ENCODE results near the gene ADCY5. TPM values are rescaled to one million over a fixed set of nuclear protein-coding genes. Genes with fewer than 3 reads are reported as not detected.
"Not testable (repeated sequence)": the region's sequence is repeated elsewhere in the genome, so short reads cannot be mapped to it uniquely, and the experiment has no call there.

ADCY5 gene
- total RNA-seq, 1 donor from 2014 or later, result not detected

DNA sequence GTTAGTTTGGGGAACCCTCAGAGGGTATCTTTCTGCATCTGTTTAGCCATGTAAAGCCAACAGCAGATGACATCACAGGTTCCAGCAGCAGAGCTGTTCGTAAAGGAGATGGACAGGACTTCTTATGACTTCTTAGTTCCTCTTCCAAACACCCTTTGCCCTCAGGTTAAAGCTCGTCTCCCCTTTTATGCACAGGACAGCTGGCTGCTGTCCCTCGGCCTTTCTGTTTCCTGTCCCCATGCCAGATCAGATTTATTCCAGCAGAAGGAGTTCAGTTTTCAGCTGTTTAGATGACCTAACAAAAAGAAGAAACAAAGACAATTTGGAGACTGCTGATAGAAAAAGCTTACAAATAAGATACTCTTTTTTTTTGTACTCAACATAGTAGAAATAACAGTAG is 202.0 kb downstream of the ADCY5 start:
- FAIRE-seq (no peak), DNase-seq (ENCODE audit: low read depth) (no peak)
- TF ChIP-seq, protein P1, sequence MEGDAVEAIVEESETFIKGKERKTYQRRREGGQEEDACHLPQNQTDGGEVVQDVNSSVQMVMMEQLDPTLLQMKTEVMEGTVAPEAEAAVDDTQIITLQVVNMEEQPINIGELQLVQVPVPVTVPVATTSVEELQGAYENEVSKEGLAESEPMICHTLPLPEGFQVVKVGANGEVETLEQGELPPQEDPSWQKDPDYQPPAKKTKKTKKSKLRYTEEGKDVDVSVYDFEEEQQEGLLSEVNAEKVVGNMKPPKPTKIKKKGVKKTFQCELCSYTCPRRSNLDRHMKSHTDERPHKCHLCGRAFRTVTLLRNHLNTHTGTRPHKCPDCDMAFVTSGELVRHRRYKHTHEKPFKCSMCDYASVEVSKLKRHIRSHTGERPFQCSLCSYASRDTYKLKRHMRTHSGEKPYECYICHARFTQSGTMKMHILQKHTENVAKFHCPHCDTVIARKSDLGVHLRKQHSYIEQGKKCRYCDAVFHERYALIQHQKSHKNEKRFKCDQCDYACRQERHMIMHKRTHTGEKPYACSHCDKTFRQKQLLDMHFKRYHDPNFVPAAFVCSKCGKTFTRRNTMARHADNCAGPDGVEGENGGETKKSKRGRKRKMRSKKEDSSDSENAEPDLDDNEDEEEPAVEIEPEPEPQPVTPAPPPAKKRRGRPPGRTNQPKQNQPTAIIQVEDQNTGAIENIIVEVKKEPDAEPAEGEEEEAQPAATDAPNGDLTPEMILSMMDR (IDR thresholded peaks at IDR 0.05; ENCODE audit: insufficient read depth, low read length, severe bottlenecking), result no peak
- no peaks in the 10 kb centered on the region for H3K36me3 ChIP-seq (ENCODE audit: control insufficient read depth, insufficient read depth, low read length)
- no peak overlapping the region for H3K4me3 ChIP-seq (ENCODE audit: low read depth, low read length)
- H3K27me3 ChIP-seq (ENCODE audit: control insufficient read depth, insufficient read depth, low read length), result no peaks in the 10 kb centered on the region

DNA sequence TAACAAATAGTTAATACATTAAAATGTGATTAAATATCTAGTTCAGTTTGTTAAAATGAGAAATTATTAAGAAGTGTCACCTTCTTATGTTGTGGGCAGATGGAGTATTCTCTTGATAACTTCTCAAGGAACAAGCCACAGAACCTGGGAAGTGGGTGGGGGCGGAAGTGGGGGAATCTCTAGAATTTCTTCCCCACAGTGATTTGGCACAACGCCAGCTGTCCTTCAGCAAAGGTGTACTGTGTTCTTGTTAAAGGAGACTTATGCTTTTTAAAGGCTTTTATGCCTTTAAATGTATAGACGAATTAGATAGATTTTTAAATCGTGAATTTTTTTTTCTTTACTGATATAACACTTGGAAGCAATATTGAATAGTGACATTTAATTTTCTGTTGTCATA is 204.8 kb downstream of the ADCY5 start:
- TF ChIP-seq, protein P1 (IDR thresholded peaks at IDR 0.05; ENCODE audit: insufficient read depth, low read length, severe bottlenecking), result no peak
- FAIRE-seq (no peak), DNase-seq (ENCODE audit: low read depth) (no peak)
- Histone ChIP-seq H3K36me3 (ENCODE audit: control insufficient read depth, insufficient read depth, low read length) (no peaks in the 10 kb centered on the region), H3K4me3 (ENCODE audit: low read depth, low read length) (no peak overlapping the region), H3K27me3 (ENCODE audit: control insufficient read depth, insufficient read depth, low read length) (no peaks in the 10 kb centered on the region)

DNA sequence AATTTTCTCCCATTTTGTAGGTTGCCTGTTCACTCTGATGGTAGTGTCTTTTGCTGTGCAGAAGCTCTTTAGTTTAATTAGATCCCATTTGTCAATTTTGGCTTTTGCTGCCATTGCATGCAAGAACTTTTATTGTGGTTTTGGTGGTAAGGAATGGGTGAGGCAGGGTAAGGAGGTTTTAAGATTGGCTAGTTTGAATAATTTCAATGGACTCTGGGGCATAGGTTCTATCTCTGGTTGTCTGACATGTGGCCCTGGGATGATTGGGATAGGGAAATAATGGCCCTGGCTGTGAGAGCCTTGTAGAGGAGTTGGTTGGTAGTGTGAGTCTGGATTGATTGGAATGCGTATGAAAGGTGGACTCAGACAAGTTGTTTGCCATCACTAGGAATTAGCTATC is 209.1 kb downstream of the ADCY5 start:
- no peak for FAIRE-seq

DNA sequence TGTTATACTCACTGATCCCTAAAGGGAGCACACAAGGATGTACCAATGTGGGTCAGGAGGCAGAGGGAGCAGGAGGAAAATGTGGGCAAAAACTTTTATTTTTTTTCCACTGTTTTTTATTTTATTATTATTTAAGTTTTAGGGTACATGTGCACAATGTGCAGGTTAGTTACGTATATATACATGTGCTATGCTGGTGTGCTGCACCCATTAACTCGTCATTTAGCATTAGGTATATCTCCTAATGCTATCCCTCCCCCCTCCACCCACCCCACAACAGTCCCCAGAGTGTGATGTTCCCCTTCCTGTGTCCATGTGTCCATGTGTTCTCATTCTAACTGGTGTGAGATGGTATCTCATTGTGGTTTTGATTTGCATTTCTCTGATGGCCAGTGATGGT is 209.7 kb downstream of the ADCY5 start:
- not testable (repeated sequence) for DNase-seq (ENCODE audit: low read depth); H3K27me3 ChIP-seq (ENCODE audit: control insufficient read depth, insufficient read depth, low read length); H3K36me3 ChIP-seq (ENCODE audit: control insufficient read depth, insufficient read depth, low read length); FAIRE-seq; H3K4me3 ChIP-seq (ENCODE audit: low read depth, low read length)

More for the DNA sequence above, 209.1 kb downstream of the ADCY5 start:
- no peak for DNase-seq (ENCODE audit: low read depth)
- TF ChIP-seq, protein P1 (IDR thresholded peaks at IDR 0.05; ENCODE audit: insufficient read depth, low read length, severe bottlenecking), result no peak
- H3K27me3 ChIP-seq (ENCODE audit: control insufficient read depth, insufficient read depth, low read length), result no peaks in the 10 kb centered on the region
- no peak overlapping the region for H3K4me3 ChIP-seq (ENCODE audit: low read depth, low read length)
- no peaks in the 10 kb centered on the region for H3K36me3 ChIP-seq (ENCODE audit: control insufficient read depth, insufficient read depth, low read length)

DNA sequence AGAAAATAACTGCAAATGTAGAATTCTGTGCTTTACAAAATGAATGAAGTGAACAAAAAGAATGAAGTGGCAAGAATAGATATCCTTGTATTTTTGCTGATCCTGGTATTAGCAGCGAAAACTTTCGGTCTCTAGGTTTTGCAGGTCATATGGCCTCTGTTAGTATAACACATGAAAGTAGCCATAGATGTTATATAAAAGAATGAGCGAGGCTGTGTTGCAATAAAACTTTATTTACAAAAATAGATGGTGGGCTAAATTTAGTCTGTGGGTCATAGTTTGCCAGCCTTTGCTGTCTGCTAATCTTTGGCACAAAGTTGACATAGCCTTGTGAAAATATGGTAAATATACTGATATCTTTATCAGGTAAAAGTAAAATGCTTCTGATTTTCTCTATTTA is 212.0 kb downstream of the ADCY5 start:
- FAIRE-seq, result no peak
- TF ChIP-seq, protein P1 (IDR thresholded peaks at IDR 0.05; ENCODE audit: insufficient read depth, low read length, severe bottlenecking), result no peak
- Histone ChIP-seq H3K4me3 (ENCODE audit: low read depth, low read length) (no peak overlapping the region), H3K27me3 (ENCODE audit: control insufficient read depth, insufficient read depth, low read length) (no peaks in the 10 kb centered on the region), H3K36me3 (ENCODE audit: control insufficient read depth, insufficient read depth, low read length) (no peaks in the 10 kb centered on the region)
- DNase-seq (ENCODE audit: low read depth), result no peak

Other genes with a start within 250 kb of the ADCY5 start
- 44.0 and 44.8 TPM in 2 replicates for gene SEC22A, start 247.1 kb downstream of the ADCY5 start, total RNA-seq
- gene HACD2, start 136.0 kb upstream of the ADCY5 start, total RNA-seq, result 46.6 and 68.1 TPM in 2 replicates

Measured in bronchial epithelial cell (primary cell).